Vagina (tissue), 2 donors: ENCODE results near the gene SCYL1.

Experiments
- POLR2A ChIP-seq, 2 donors: fragments of 450-650 bp; IDR thresholded peaks; one replicate each; pipeline ENCODE4 v1.6.1; 2017; ENCODE audit warnings: antibody characterized with exemption in 2 of 2, mild to moderate bottlenecking in 2 of 2, moderate library complexity in 2 of 2
- TF ChIP-seq, protein P1 (sequence below), 3 experiments: fragments of 450-650 bp in 2 of 3; fragments of 200-600 bp in 1 of 3; sonication (generic) in 1 of 3; IDR thresholded peaks; one replicate each; pipeline ENCODE4 v1.5.1; 2017 to 2019; ENCODE audit warnings: antibody characterized with exemption in 3 of 3, mild to moderate bottlenecking in 2 of 3, moderate library complexity in 2 of 3

- TF ChIP-seq POLR2A (IDR thresholded peaks at IDR 0.05): no peak
- TF ChIP-seq, protein P1, sequence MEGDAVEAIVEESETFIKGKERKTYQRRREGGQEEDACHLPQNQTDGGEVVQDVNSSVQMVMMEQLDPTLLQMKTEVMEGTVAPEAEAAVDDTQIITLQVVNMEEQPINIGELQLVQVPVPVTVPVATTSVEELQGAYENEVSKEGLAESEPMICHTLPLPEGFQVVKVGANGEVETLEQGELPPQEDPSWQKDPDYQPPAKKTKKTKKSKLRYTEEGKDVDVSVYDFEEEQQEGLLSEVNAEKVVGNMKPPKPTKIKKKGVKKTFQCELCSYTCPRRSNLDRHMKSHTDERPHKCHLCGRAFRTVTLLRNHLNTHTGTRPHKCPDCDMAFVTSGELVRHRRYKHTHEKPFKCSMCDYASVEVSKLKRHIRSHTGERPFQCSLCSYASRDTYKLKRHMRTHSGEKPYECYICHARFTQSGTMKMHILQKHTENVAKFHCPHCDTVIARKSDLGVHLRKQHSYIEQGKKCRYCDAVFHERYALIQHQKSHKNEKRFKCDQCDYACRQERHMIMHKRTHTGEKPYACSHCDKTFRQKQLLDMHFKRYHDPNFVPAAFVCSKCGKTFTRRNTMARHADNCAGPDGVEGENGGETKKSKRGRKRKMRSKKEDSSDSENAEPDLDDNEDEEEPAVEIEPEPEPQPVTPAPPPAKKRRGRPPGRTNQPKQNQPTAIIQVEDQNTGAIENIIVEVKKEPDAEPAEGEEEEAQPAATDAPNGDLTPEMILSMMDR (IDR thresholded peaks at IDR 0.05): no peak
Measured at GRCh38 chr11:65485920-65486219, 39.0 kb upstream of the SCYL1 start.
